GM18873 (cell line): ENCODE measurements around the gene PRIMPOL.
"Not testable (repeated sequence)": the region's sequence is repeated elsewhere in the genome, so short reads cannot be mapped to it uniquely, and the experiment has no call there.

ENCODE experiments used
- ATAC-seq: cut with Tn5 transposase; IDR thresholded peaks from one replicate; pipeline ENCODE4 v1.9.1; 2021; ENCODE audit warnings: mild to moderate bottlenecking, moderate library complexity, moderate number of reproducible peaks; ENCODE audit not compliant: unreplicated experiment, low FRiP score

The PRIMPOL gene

DNA sequence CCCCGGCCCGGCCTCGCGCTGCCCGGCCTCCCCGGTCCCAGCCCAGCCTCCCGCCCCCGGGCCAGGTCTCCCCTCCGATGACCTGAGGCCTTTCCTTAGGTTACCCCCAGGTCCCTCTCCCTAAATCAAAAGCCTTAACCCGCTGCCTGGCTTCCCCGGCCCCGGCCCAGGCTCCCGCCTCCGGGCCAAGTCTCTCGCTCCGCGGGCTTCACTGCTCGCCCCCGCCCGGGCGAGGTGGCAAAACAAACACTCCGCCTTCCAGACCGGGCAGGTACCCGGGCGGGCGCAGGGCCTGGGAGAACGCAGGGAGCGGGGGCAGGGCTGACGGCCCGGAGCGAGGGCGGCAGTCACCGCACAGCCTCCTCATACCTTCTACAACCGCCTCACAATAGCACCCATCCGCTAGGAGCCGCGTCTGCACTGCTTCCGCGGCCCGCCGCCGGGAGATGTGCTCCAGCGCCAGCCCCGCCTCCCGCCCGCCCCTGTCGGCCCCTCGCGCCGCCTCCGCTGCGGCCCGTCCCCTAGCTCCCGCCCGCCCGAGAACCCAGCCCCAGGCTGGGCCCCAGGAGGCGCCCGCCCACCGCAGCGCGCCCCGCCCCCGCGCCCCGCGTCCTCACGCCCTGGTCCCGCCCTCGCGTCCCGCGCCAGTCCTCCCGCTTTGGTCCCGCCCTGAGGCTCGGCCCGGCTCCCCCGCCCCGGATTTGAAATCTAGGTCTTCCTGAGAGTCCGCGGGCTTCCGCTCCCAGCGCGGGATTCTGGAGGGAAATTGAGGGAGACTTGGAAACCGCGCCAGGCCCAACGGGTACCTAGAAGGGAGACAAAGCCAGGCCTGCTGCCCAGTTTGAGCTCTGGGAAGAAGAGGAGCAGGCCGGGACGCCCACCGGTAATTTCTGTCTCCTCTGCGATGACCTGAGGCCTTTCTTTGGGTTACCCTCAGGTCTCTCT, at the start of gene PRIMPOL, which contains the start of gene CASP3:
TSS of gene PRIMPOL (plus strand) at position 713 of the 945 bp plus-strand sequence. CDS start 7,403 bp downstream, outside the sequence.
TSS of gene CASP3 (minus strand) at position 422 of the 945 bp plus-strand sequence. CDS start 10,994 bp downstream, outside the sequence.
- peak; percentile 67 for ATAC-seq

GRCh38 chr4:184600982-184601381, 48.6 kb upstream of the PRIMPOL start:
- not testable (repeated sequence) for ATAC-seq

GRCh38 chr4:184602857-184603256, 46.7 kb upstream of the PRIMPOL start:
- ATAC-seq, result not testable (repeated sequence)

DNA sequence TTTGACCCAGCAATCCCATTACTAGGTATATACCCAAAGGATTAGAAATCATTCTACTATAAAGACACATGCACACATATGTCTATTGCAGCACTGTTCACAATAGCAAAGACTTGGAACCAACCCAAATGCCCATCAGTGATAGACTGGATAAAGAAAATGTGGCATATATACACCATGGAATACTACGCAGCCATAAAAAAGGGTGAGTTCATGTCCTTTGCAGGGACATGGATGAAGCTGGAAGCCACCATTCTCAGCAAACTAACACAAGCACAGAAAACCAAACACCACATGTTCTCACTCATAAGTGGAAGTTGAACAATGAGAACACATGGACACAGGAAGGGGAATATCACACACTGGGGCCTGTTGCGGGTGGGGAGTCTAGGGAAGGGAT, 42.1 kb upstream of the PRIMPOL start:
- ATAC-seq, result not testable (repeated sequence)

DNA sequence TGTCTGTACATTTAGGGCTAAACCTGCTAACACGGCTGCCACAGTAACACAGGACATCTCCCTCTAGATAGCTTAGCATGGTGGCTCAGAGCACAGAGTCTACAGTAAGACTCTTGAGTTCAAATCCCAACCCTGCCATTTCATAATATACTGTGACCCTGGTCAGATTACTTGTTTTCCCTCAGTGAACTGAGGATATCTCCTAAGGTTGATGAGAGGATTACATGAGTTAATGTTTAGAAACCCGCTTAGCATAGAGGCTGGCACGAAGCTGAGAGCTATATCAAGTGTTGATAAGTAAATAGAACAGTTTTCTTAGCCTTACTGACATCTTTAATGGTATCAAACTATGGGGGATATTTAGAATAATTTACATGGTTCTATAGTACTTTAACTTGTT, 37.5 kb upstream of the PRIMPOL start:
- ATAC-seq, result no peak

- ATAC-seq, result no peak
These were observed 36.1 kb upstream of the PRIMPOL start for GRCh38 chr4:184613405-184613804.

DNA sequence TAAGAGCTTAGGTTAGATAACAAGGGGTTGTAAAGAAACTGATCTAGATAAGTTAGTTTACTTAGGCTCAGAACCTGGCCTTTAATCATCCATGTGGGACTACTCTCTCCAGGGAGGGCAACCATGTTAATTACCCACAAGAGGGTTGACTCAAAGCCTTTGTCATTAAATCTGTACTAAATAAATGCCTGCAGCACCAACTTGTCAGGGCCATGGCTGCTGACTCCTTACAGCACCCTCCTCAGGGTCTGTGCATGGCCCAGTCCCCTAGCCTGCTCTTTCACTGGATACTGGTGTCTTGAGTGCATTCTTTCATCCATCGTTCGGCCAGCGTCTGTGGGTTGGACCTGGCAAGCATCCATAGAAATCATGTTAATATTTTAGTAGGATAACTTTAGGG, 35.0 kb upstream of the PRIMPOL start:
- ATAC-seq, result no peak

DNA sequence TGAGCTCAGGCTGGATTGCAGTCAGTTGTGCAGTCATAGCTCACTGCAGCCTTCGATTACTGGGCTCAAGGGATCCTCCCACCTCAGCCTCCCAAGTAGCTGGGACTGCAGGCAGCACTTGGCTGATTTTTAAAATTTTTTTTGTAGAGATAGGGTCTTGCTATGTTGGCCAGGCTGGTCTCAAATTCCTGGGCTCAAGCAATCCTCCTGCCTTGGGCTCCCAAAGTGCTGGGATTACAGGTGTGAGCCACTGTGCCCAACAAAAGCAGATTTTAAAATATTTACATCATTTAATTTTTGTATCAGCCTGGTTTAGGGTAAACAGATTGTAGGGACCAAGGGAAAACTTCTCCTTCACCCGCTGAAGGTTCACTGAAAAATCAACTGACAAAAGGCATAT, 33.4 kb upstream of the PRIMPOL start:
- not testable (repeated sequence) for ATAC-seq

GRCh38 chr4:184616633-184617551, 32.6 kb upstream of the PRIMPOL start:
- peak; percentile 78 for ATAC-seq

- ATAC-seq, result no peak
These were observed 31.8 kb upstream of the PRIMPOL start for GRCh38 chr4:184617600-184618196.

DNA sequence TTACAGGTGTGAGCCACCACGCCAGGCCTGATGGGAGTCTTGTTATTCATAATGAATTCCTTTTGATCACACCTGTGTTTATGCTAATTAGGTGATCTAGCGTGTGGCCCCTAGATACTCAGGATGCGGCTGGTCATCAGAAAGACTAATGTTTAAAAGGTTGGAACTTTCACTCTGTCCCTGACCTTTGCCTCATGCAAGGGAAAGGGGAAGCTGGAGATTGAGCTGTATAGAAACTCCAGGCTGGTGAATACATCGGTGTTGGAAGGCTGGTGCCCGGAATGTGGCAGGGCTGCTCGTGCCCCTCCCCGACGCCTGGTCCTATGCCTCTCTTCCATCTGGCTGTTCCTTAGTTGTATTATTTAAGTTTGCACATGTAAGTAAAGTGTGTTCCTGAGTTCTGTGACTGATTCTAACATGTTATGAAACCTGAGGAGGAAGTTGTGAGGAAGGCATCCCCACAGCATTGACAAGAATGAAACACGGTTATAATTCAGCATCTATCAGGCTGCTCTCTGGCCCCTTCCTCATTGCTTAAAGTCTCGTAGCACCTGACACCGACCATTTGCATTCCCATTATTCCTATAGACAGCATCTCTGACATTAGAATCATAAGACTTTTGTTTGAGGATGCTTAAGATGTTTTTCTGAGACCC, 29.2 kb upstream of the PRIMPOL start:
- no peak for ATAC-seq

DNA sequence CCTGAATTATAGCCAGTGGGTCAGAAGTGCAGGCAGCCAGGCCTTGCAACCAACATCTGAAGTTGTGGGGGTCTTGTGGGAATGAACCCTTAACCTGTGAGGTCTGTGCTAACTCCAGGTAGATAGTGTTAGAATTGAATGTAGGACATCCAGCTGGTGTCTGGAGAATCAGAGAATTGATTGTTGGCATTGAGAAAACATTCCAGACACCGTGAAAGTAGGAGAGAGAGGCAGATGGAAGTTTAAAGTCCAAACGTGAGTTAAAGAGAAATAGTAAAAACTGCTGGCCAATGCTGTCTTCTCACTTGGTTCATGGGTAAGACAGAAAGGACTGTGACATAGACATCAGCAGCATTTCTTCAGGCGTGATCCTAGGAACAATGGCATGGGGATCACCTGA, 28.0 kb upstream of the PRIMPOL start:
- ATAC-seq, result no peak

DNA sequence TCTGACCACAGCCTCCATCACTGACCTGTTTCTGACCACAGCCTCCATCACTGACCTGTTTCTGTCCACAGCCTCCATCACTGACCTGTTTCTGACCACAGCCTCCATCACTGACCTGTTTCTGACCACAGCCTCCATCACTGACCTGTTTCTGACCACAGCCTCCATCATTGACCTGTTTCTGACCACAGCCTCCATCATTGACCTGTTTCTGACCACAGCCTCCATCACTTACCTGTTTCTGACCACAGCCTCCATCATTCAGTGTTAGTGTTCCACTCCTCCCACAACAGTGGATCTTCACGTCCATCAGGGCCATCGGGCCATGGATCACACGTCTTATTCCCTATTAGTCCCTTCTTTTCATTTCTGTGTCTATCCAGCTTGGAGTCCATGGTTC, 25.0 kb upstream of the PRIMPOL start:
- not testable (repeated sequence) for ATAC-seq

DNA sequence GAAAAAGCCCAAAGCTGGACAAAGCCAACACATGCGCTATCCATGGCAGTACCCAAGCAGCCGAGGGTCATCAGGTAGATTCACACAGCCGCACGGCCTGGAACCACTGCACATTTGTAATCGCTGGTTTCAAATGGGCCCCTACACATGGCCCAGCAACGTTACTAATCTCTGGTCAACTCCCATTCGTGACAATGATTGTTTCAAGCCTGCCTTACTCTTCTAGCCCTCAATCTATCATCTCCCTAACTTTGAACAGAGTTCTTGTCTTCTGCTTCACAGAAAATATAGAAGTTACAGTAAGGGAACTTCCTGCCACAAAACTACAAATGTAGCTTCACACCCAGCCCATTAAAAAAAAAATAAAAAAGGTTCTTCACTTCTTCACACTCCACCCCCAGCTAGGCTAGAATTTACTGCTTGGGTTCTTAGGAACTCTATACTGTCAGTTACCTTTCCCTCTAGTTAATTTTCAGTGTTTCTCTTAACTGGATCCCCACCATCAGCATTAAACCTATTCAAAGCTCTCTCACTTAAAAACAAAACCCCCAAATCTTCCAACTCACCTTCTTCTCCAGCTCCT, 24.5 kb upstream of the PRIMPOL start:
- ATAC-seq, result no peak

GRCh38 chr4:184625783-184626596, 23.5 kb upstream of the PRIMPOL start:
- ATAC-seq, result not testable (repeated sequence)

DNA sequence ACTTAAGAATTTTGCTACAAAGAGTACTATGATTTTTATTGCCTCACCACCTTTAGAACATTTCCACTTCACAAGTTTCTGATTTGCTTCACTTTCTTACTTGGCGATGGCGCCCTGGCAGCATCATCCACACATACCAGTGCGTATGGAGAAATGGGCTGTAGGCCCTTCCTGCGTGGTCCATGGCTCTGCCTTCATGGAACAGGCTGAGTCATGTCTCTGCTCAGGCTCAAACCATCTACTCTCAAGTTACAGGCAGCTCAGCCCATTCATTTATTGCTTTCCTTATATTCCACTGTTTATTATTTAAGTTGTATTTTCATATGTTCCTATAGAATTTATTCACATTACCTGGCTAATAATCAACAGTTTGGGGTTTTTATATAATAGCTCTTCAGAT, 21.4 kb upstream of the PRIMPOL start:
- no peak for ATAC-seq

GRCh38 chr4:184632842-184633241, 16.7 kb upstream of the PRIMPOL start:
- ATAC-seq, result no peak

DNA sequence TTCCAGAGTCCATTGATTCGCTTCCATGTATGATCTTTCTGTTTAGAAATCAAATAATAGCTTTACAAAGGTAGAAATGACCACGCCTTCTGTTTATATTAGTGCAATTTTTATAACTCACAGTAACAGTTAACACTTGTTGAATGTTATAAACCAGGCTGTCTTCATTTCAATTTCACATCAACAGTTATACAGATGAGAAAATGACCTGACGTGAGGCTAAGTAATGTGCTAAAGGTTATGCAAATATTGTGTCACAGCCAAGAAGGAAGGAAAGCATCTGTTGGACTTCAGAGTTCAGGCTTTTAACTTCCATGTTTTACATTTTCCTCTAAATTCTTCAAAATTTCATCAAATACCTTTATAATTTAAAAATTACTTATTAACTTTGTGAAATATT, 14.2 kb upstream of the PRIMPOL start:
- ATAC-seq, result no peak

- ATAC-seq, result no peak
These were observed 13.4 kb upstream of the PRIMPOL start for GRCh38 chr4:184636144-184636543.
